Muscle layer of duodenum (tissue), 2 donors: ENCODE results near the gene FAM174C.
"Not testable (repeated sequence)": the region's sequence is repeated elsewhere in the genome, so short reads cannot be mapped to it uniquely, and the experiment has no call there.

Experiments
- H3K27ac ChIP-seq: one replicate; pipeline ENCODE4 v1.7.0; 2013; ENCODE audit warnings: mild to moderate bottlenecking, low read length
- H3K27me3 ChIP-seq: one replicate; pipeline ENCODE4 v1.7.0; 2013; ENCODE audit warnings: low read depth, mild to moderate bottlenecking, control low read depth, low read length
- H3K36me3 ChIP-seq, 2 donors: one replicate each; pipeline ENCODE4 v1.7.0; 2013; ENCODE audit warnings: low read length in 2 of 2, control low read depth in 1 of 2, mild to moderate bottlenecking in 1 of 2; ENCODE audit not compliant: insufficient read depth in 2 of 2, control insufficient read depth in 1 of 2
- H3K4me1 ChIP-seq, 2 donors: one replicate each; pipeline ENCODE4 v1.7.0; 2013; ENCODE audit warnings: low read length in 2 of 2, mild to moderate bottlenecking in 2 of 2, control low read depth in 1 of 2, moderate library complexity in 1 of 2; ENCODE audit not compliant: insufficient read depth in 2 of 2, control insufficient read depth in 1 of 2
- H3K4me3 ChIP-seq, 2 donors: one replicate each; pipeline ENCODE4 v1.7.0; 2013; ENCODE audit warnings: low read length in 2 of 2, low read depth in 1 of 2, mild to moderate bottlenecking in 1 of 2
- H3K9me3 ChIP-seq, 2 donors: one replicate each; pipeline ENCODE4 v1.7.0; 2013; ENCODE audit warnings: low read length in 2 of 2, control low read depth in 1 of 2, mild to moderate bottlenecking in 1 of 2; ENCODE audit not compliant: control insufficient read depth in 1 of 2
- donor health status: healthy.

FAM174C gene

DNA sequence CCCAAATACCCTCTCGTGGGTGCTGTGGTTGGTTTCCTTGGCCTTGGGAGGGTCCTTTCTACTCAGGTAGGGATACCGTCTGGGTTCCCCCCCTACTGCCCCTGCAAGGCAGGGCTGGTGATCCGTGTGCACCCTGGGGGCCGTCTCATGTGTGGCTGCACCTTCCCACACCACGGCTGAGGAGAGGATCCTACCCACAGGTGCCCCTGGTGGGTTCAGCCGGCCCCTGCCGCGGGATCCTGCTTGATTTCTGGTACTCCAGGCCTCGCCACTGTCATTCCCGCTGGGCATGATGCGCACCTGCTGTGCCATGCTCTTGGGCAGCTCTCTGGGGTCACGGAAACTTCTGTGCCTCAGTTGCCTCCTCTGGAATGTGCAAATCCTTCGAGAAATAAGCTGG is 41.1 kb downstream of the FAM174C start:
- Histone ChIP-seq H3K4me3 (no peak overlapping the region), H3K4me1 (peaks cover 0 to 9% of the 10 kb centered on the region in 2 donors), H3K27me3 (peaks cover 11% of the 10 kb centered on the region), H3K36me3 (no peaks in the 10 kb centered on the region), H3K27ac (no peak overlapping the region), H3K9me3 (no peaks in the 10 kb centered on the region)

DNA sequence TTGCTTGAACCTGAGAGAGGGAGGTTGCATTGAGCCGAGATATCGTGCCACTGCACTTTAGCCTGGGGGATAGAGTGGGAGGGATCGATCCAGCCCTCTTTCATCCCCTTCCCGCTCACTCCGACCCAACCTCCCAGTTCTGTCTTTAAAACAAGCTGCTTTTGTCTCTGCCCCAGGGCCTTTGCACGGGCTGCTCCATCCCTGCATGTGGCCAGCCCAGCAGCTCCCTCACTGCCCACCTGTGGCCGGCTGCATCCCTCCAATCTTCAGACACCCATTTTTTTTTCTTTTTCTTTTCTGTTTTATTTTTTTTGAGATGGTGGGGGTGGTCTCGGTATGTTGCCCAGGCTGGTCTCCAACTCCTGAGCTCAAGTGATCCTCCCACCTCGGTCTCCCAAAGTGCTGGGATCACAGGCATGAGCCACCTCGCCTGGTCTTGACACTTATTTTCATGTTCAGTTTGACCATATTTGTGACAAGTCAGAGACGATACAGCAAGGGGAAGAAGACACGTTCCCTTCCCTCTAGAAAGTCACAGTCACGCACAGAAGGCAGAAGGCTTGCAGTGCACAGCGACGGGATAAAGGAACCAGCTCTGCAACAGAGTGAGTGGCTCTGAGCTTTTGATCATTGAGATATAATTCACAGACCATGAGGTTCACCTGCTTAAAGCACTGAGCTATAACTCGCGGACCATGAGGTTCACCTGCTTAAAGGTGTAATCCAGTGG is 42.1 kb downstream of the FAM174C start:
- no peaks in the 10 kb centered on the region for H3K9me3 ChIP-seq
- peaks cover 11% of the 10 kb centered on the region for H3K27me3 ChIP-seq

DNA sequence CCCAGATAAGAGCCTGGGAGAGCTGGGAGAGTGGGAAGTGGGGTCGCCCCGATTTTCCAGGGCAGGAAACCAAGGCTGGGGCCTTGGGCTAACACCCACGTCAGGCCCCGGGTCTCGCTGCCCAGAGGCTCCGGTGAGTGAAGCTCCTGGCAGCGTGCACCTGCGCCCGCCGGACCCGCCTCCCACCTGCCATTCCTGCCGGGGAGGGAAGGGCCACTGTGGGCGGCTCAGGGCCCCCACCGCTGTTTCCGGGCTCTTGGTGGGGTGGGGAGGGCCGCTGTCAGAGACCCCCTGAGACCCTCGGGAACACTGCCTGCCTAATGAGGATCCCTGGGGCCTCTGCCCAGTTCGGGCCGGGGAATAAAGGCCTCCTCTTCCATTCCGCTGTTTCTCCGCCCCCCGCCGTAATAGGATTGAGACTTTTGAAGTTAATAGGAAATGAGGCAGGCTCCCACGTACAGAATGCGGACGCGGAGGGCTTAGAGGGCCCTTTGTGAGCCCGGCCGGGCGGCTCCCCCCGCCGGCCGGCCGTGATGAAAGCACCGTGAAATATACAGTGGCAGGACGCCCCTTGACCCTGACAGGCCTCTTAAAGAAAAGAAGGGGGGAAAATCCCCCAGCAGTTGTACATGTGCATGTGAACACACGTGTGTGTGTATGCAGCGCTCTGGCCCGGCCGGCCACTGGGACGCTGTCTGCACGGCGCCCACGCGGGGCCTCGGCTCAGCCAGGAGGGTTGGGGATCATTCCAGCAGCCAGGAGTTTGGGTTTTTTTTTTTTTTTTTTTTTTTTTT is 43.5 kb downstream of the FAM174C start:
- H3K27ac ChIP-seq = no peak overlapping the region
- H3K9me3 ChIP-seq = no peaks in the 10 kb centered on the region
- H3K4me3 ChIP-seq = no peak overlapping the region
- peaks cover 11% of the 10 kb centered on the region for H3K27me3 ChIP-seq
- H3K4me1 ChIP-seq = peaks cover 0 to 9% of the 10 kb centered on the region in 2 donors
- no peaks in the 10 kb centered on the region for H3K36me3 ChIP-seq

More for the DNA sequence above, 42.1 kb downstream of the FAM174C start:
- H3K36me3 ChIP-seq = no peaks in the 10 kb centered on the region
- H3K27ac ChIP-seq = no peak overlapping the region
- H3K4me1 ChIP-seq = peaks cover 0 to 9% of the 10 kb centered on the region in 2 donors
- H3K4me3 ChIP-seq = no peak overlapping the region

DNA sequence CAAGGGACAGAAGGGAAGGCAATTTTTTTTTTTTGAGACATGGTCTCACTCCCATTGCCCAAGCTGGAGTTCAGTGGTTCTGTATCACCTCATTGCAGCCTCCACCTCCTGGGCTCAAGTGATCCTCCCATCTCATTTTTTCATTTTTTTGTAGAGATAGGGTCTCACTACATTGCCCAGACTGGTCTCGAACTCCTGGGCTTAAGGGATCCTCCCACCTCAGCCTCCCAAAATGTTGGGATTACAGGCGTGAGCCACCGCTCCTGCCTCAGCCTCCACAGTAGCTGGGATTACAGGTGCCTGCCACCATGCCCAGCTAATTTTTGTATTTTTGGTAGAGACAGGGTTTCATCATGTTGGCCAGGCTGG is 44.9 kb downstream of the FAM174C start:
- H3K9me3 ChIP-seq, H3K4me3 ChIP-seq, H3K27ac ChIP-seq, H3K36me3 ChIP-seq: not testable (repeated sequence)
- H3K27me3 ChIP-seq = peaks cover 11% of the 10 kb centered on the region
- H3K4me1 ChIP-seq = peaks cover 0 to 17% of the 10 kb centered on the region in 2 donors

DNA sequence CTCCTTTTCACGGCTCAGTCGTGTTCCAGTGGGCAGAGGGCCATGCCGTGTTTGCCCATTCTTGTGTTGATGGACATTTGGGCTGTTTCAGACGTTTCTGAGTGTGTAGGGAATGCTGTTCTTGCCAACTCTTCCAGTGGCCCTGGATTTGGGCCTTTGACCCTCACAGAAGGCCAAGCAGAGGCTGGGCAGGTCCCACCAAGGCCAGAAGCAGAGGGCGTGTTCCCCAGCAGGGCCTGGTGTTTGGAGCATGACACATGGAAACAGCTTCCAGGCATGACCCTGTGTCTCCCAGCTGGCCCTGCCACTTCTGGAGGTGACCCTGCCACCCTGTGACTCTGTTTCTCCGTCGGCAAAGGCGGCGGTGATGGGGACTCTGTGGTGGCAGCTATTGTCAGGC is 46.2 kb downstream of the FAM174C start:
- peaks cover 10% of the 10 kb centered on the region for H3K27me3 ChIP-seq
- peaks cover 0 to 11% of the 10 kb centered on the region in 2 donors for H3K4me1 ChIP-seq
- H3K36me3 ChIP-seq = no peaks in the 10 kb centered on the region
- no peak overlapping the region for H3K27ac ChIP-seq
- no peaks in the 10 kb centered on the region for H3K9me3 ChIP-seq
- no peak overlapping the region for H3K4me3 ChIP-seq

DNA sequence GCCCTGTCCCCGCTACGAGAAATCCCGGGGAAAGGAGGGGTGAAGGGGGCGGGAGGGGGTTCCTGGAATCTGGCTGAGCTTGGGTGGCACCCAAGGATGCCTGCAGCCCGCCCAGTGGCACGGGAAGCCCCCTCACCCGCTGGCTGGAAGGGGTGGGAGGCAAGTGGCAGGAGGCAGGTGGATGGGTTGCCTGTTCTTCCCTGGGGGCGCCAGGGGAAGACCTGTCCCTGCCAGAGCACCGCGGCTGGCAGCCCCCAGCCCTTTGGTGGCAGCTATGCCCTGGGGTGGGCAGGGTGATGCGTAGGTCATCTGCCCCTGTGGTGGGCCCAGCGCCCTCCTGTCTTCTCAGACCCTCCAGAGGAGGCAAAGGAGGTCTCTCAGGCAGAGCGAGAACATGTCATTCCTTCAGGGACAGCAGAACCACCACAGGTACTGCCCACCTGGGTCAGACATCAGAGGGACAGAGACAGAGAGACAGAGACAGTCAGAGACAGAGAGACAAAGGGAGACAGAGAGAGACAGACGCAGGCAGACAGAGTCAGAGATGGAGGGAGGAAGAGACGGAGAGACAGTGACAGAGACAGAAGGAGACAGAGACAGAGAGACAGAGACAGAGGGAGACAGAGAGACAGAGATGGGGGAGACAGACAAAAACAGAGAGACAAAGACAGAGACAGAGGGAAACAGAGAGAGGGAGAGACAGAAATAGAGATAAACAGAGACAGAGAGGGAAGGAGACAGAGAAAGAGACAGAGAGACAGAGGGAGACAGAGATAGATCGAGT is 47.1 kb downstream of the FAM174C start:
- Histone ChIP-seq H3K9me3 (no peaks in the 10 kb centered on the region), H3K27ac (no peak overlapping the region), H3K4me1 (peaks cover 0 to 11% of the 10 kb centered on the region in 2 donors), H3K27me3 (peaks cover 9% of the 10 kb centered on the region), H3K36me3 (no peaks in the 10 kb centered on the region), H3K4me3 (no peak overlapping the region)

DNA sequence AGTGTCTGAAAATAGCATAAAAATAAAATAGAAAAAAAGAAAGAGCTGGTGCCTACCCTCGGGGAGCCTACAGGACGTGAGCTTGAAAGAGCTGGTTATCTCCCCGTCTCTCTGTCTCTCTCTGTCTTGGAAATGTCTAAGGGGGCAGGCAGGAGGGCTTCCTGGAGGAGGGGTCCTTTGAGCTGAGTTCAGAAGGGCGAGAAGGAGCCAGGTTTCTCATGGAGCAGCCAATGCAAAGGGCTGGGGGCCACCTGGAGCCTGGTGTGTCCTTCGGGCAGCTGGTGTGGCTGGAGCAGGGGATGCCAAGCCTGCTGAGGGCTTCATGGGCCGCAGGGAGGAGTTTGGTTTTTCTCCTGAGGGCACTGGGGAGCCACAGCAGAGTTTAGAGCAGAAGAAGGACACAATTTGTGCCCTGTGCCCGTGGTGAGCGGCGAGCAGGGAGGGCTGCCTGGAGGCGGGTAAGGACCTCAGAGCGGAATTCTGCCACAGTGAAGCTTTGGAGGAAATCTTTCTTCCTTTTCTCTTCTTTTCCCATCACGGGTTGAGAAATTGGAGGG is 49.0 kb downstream of the FAM174C start:
- H3K4me3 ChIP-seq = peak overlapping the region in 1 of 2 donors; percentile 54
- H3K9me3 ChIP-seq = no peaks in the 10 kb centered on the region
- peaks cover 4% of the 10 kb centered on the region for H3K27me3 ChIP-seq
- H3K4me1 ChIP-seq = peaks cover 0 to 11% of the 10 kb centered on the region in 2 donors
- H3K27ac ChIP-seq = no peak overlapping the region
- no peaks in the 10 kb centered on the region for H3K36me3 ChIP-seq

DNA sequence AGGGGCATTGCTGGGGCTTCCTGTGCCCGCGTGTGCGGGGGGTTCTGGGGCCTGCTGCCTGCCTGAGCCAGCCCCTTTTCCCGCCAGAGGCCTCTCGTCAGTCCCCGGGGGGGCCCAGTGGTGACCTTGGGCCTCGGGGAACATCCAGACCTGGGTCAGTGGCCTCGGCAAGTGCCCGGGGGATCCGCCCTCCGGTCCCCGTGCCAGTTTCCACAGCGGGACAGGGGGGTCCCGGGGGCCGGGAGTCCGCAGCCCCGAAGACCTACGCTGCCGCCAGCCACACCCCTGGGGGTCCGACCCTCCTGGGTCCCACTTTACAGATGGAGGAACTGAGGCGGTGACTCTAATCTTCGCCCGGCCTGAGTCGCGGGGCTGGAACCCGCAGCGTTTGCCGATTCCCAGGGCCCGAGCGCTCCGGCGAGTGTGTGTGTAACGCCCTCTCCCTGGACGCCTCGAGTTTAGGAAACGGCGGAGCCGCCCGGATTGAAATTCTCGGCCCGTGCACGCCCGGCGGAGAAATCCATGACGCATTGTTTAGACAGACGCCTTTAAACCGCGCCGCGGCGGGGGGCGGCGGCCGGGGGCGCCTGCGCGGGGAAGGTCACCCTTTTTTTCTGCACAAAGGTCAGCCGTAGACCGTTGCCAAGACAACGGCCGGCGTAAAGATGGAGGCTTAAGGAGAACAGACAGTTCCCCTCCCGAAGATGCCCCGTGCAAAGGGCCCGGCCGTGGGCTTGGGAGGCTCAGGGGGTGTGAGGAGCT is 49.7 kb downstream of the FAM174C start:
- Histone ChIP-seq H3K9me3 (no peaks in the 10 kb centered on the region), H3K4me3 (peak overlapping the region in 1 of 2 donors; percentile 54), H3K36me3 (no peaks in the 10 kb centered on the region), H3K4me1 (peaks cover 0 to 11% of the 10 kb centered on the region in 2 donors), H3K27ac (no peak overlapping the region), H3K27me3 (peaks cover 4% of the 10 kb centered on the region)

DNA sequence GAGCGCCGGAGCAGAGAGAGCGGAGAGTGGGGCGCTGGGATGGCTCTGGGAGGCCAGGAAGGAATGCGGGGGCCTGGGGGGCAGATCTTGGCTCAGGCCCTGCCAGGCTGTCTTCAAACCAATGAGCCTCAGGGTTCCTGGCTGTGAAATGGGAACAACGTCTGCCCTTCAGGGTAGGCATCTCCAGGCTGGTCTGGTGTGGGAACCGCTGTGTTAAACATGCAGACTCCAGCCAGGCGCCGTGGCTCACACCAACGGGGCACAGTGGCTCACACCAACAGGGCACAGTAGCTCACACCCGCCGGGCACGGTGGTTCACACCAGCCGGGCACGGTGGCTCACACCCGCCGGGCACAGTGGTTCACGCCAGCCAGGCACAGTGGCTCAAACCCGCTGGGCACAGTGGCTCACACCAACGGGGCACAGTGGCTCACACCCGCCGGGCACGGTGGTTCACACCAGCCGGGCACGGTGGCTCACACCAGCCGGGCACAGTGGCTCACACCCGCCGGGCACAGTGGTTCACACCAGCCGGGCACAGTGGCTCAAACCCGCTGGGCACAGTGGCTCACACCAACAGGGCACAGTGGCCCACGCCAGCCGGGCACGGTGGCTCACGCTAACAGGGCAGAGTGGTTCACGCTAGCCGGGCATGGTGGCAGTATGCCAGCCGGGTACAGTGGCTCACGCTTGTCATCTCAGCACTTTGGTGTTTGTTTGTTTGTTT is 50.4 kb downstream of the FAM174C start:
- H3K4me1 ChIP-seq = peaks cover 0 to 11% of the 10 kb centered on the region in 2 donors
- H3K36me3 ChIP-seq = no peaks in the 10 kb centered on the region
- H3K9me3 ChIP-seq = no peaks in the 10 kb centered on the region
- H3K27me3 ChIP-seq = peaks cover 4% of the 10 kb centered on the region
- peak overlapping the region in 1 of 2 donors; percentile 54 for H3K4me3 ChIP-seq
- no peak overlapping the region for H3K27ac ChIP-seq

DNA sequence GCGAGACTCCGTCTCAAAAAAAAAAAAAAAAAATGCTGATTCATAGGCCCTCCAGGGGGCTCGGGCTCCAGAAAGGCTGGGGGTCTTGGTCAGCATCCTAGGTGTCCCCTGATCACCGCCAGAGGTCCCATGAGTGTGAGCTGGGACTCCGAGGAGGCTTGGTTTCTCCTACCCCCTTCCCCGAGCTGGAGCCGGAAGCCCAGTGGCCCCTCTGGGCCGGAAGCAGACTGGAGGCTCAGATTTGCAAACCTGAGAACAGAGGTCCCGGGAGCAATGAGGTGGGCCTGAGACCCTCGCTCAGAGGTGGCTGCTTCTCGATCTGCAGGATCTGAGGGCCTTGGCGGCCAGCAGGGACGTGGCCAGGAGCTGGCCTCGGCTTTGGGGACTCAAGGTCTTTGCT is 51.8 kb downstream of the FAM174C start:
- H3K4me1 ChIP-seq = peaks cover 0 to 11% of the 10 kb centered on the region in 2 donors
- H3K27ac ChIP-seq = no peak overlapping the region
- H3K4me3 ChIP-seq = no peak overlapping the region
- H3K36me3 ChIP-seq = no peaks in the 10 kb centered on the region
- H3K27me3 ChIP-seq = peaks cover 9% of the 10 kb centered on the region
- H3K9me3 ChIP-seq = no peaks in the 10 kb centered on the region
